Erythroblast (primary cell): ENCODE measurements around the gene CBARP.
A peak's percentile ranks its signal among the peaks of the same experiment; 100 is the strongest.

Experiments
- DNase-seq, 2 experiments: peaks; one replicate each; lab custom pipeline; 2025; lab: John Stamatoyannopoulos, UW
- GATA1 ChIP-seq: IDR thresholded peaks from 2 replicates; pipeline ENCODE4 v1.6.1; 2011; ENCODE audit warnings: low read depth, mild to moderate bottlenecking, control low read depth, low read length, moderate library complexity
- POLR2A ChIP-seq: IDR thresholded peaks from 2 replicates; pipeline ENCODE4 v1.6.1; 2011; ENCODE audit warnings: mild to moderate bottlenecking, low read length

The CBARP gene

DNA sequence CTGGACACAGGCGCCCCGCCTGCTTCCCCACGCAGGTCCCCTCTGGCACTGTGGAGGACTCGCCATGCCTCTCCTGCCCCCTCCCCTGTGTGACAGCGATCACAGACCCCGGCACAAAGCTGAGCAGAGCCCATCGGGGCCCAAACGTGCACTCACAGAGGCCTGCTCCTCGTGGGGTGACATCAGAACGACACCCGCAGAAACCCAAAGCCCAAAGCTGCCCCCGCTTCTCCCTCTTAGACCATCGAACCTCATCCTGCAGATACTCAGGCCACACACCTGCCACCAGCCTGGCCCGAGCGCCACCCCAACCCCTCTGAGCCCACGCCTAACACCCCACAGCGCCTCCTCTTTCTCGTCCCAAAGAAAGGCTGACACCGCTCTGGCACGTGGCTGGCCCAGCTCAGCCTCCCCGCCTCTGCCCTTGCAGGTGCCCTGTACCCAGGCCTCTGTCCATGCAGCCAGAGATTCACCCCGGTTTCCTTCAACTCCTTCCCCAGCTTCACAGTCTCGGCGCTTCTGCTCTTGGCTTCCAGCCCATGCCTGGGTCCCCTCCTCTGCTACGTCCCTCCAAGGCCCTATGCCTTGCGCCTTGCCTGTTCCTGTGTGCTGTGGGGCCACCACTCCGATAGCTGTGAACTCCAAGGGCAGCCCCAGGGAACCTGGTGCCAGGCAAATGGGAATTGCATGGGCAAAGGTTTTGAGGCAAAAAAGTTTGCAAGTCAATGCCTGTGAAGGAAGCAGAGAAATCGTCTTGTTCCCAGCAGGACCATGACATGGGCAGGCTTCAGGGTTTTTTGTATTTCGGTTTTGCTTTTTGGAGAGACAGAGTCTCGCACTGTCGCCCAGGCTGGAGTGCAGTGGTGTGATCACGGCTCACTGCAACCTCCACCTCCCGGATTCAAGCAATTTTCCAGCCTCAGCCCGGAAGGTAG lies 831 bp upstream of the CBARP start:
- DNase-seq = no peak
- TF ChIP-seq GATA1 (no peak), POLR2A (no peak)

GRCh38 chr19:1237027-1237659 lies 662 bp downstream of the CBARP start:
- TF ChIP-seq GATA1 = no peak
- no peak for TF ChIP-seq POLR2A
- DNase-seq = peak; percentile 40 to 58

GRCh38 chr19:1236576-1236975 lies 1.2 kb downstream of the CBARP start:
- TF ChIP-seq POLR2A (no peak), GATA1 (no peak)
- DNase-seq = no peak

GRCh38 chr19:1235625-1236538 lies 1.9 kb downstream of the CBARP start:
- no peak for TF ChIP-seq GATA1
- no peak for TF ChIP-seq POLR2A
- no peak for DNase-seq

DNA sequence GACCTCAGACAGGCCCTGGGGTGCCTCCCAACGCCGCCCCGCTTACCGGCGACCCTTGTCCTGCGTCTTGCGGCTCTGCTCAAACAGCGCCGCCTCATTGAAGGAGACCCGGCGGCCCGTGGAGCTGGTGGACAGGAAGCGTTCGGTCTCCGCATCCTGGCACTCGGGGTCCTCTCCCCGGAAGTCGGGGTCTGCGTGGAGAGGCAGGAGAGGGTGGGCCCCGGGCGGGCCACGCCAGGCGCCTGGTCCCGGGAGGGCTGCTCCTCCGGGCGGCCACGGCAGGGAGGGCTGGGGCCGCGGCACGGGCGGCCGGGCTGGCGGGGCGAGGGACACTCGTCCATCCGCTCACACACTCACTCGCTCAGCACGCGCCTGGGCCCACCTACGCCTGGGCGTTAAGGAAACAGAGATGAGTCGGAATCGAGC lies 2.8 kb downstream of the CBARP start:
- DNase-seq = no peak
- TF ChIP-seq POLR2A = no peak
- TF ChIP-seq GATA1 = no peak

DNA sequence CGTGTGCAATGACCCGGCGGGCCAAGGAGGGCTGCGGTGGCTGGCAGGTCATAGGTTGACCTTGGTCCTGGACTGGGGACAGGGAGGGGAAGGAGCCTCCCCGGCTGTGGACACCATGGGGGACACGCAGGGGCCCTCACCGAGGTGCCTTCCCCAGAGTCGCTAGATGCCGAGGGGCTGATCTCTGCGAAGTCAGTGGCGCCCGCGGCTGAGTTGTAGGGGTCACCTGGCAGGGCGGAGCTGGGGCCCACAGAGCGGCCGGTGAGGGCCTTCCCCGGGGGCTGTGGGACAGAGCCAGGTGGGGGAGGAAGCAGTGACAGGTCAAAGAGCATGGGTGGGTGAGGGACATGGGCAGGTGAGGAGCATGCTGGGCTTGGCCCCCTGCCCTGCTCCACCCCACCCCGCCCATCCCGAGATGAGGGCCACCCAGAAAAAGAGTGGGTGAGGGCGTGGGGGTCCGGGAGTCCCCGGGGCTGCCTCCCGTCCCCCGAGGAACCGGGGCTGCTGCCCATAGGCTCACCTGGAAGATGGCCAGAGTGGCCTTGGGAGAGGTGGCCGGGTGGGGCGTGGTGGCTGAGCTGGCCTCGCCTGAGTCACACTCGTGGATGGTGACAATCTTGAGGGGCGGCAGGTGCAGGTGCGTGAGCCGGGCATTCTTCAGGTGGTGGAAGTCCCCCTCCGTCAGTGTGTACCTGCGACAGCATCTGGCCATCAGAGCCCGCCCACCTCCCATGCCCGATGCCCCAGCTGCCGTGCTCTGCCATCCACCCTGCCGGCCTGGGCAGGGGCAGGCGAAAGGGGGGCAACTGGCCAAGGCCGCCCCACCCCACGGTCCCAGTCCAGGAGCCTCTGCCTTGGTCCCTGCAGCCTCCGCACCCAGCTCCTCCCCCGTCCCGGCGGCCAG lies 3.5 kb downstream of the CBARP start:
- no peak for DNase-seq
- TF ChIP-seq GATA1 (no peak), POLR2A (no peak)

- DNase-seq = no peak
- no peak for TF ChIP-seq GATA1
- TF ChIP-seq POLR2A = no peak
These were observed 4.6 kb downstream of the CBARP start for GRCh38 chr19:1233115-1233667.

DNA sequence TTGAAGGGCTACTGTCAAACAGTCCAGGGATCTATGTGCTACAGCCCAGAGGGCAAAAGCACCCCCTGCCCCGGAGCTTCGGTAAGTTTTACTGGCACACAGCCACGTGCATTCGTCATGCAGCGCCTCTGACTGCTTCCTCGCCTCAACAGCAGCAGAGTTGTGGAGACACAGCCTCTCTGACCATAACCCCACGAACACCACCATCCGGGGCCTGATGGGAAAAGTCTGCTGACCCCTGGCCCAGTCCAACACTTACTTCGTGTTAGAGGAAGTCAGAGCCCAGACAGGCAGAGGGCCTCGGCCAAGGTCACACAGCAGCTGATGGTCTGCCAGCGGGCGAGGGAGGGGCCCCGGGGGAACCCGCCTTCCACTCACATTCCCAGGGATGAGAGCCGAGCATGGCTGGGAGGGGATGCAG lies 5.1 kb downstream of the CBARP start:
- no peak for TF ChIP-seq GATA1
- TF ChIP-seq POLR2A = no peak
- peak in 1 of 2 experiments; percentile 58 for DNase-seq

DNA sequence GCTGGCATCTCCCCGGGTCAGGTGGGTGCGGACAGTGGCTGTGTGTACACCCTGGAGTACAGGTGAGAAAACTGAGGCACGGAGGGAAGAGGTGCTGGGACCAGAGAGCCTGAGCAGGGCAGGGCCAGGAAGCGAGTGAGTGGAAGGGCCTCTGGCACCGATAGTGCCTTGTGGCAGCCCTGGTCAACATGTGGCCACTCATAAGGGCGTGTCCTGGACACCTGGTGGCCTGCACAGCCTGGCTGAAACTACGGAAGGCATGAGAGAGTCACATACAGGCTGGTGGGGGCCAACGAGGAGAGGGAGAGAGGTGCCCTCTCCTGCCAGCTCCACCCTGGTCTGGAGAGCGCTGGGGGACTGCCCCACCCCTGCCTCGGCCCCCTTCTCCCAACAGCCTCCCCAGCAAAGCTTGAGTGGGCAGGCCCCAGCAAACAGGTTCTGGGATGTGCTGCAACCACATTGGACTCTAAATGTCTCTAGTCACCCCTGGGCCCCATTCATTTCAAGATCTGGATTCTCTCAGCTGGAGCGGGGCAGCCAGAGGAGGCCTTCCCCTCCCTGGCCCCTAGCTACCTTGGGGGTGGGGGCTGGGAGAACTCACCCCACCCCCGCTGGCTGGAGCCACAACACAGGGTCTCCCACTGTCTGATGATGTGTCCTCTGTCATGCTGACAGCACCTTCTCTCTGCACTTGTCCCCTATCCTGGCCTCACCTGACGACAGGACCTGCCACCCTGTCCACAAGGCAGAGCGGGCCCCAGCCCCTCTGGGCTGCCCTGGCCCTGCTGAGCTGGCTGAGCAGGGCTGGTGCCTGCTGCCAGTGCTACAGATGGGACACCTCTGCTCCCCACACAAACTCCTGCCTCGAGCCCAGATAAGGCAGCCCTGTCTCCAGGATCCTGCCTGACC lies 5.8 kb downstream of the CBARP start:
- peak in 1 of 2 experiments; percentile 36 for DNase-seq
- TF ChIP-seq POLR2A (no peak), GATA1 (no peak)

- DNase-seq = no peak
- TF ChIP-seq POLR2A = no peak
- no peak for TF ChIP-seq GATA1
These were observed 6.9 kb downstream of the CBARP start for GRCh38 chr19:1230783-1231489.
